HEK293 (cell line): ENCODE measurements around the gene ZCCHC17.

ENCODE experiments used
- CTCF ChIA-PET: fragments of 350-600 bp; formaldehyde crosslinking; extraction: SDS; loops from one replicate; lab custom pipeline; 2021; ENCODE audit warnings: antibody characterized with exemption; lab: Yijun Ruan, JAX
- POLR2A ChIA-PET: fragments of 300-600 bp; formaldehyde crosslinking; extraction: SDS; loops from one replicate; lab custom pipeline; 2020; ENCODE audit warnings: antibody characterized with exemption, inconsistent platforms; lab: Yijun Ruan, JAX
- H3K27ac ChIP-seq: fragments of 200-500 bp; sonication (Bioruptor generic); 2 replicates; pipeline ENCODE4 v1.5.1; 2014; ENCODE audit warnings: low read depth, low read length, control low read depth, inconsistent platforms; ENCODE audit errors: extremely low read depth
- H3K36me3 ChIP-seq, 2 experiments: fragments of 200-500 bp in 1 of 2; sonication (Bioruptor generic) in 1 of 2; 1 replicate in 1 of 2; 2 replicates in 1 of 2; pipeline ENCODE4 v1.5.1; 2014 to 2017; ENCODE audit warnings: inconsistent platforms in 2 of 2, low read length in 2 of 2; ENCODE audit not compliant: control insufficient read depth in 2 of 2, insufficient read depth in 1 of 2
- H3K4me1 ChIP-seq: fragments of 200-500 bp; sonication (Bioruptor generic); 2 replicates; pipeline ENCODE4 v1.5.1; 2014; ENCODE audit warnings: mild to moderate bottlenecking, low read length, inconsistent platforms; ENCODE audit not compliant: control insufficient read depth, insufficient read depth
- H3K4me3 ChIP-seq: 2 replicates; pipeline ENCODE4 v1.5.1; 2011; ENCODE audit warnings: low read depth, mild to moderate bottlenecking, control low read depth, low read length, moderate library complexity
- H3K9me3 ChIP-seq: fragments of 200-500 bp; sonication (Bioruptor generic); 2 replicates; pipeline ENCODE4 v1.5.1; 2014; ENCODE audit warnings: low read depth, low read length, inconsistent platforms; ENCODE audit not compliant: control insufficient read depth, insufficient read depth
- CTCF ChIP-seq: fragments of 450-650 bp; formaldehyde crosslinking; IDR thresholded peaks from 2 replicates; pipeline ENCODE4 v1.5.1; 2016; ENCODE audit warnings: missing biosample characterization, missing genetic modification characterization
- HIC1 ChIP-seq: fragments of 450-650 bp; formaldehyde crosslinking; IDR thresholded peaks from 2 replicates; pipeline ENCODE4 v1.5.1; 2016; ENCODE audit warnings: missing biosample characterization, missing genetic modification characterization
- KLF16 ChIP-seq: fragments of 450-650 bp; formaldehyde crosslinking; IDR thresholded peaks from 2 replicates; pipeline ENCODE4 v1.5.1; 2017; ENCODE audit warnings: missing biosample characterization, missing genetic modification characterization
- KLF8 ChIP-seq: fragments of 450-650 bp; formaldehyde crosslinking; IDR thresholded peaks from 2 replicates; pipeline ENCODE4 v1.5.1; 2016; ENCODE audit warnings: missing biosample characterization, missing genetic modification characterization
- MEIS1 ChIP-seq: sonication (generic); formaldehyde crosslinking; IDR thresholded peaks from 2 replicates; pipeline ENCODE4 v1.8.1; 2022; ENCODE audit warnings: missing genetic modification reagents, mild to moderate bottlenecking, borderline replicate concordance
- SALL2 ChIP-seq: fragments of 450-650 bp; formaldehyde crosslinking; IDR thresholded peaks from 2 replicates; pipeline ENCODE4 v1.5.0; 2017; ENCODE audit warnings: missing biosample characterization, mild to moderate bottlenecking, missing genetic modification characterization, borderline replicate concordance
- SCRT1 ChIP-seq: fragments of 450-650 bp; formaldehyde crosslinking; IDR thresholded peaks from 2 replicates; pipeline ENCODE4 v1.5.1; 2016; ENCODE audit warnings: missing biosample characterization, missing genetic modification characterization, borderline replicate concordance
- ZBTB11 ChIP-seq: fragments of 450-650 bp; formaldehyde crosslinking; conservative IDR thresholded peaks from 2 replicates; pipeline ENCODE4 v1.5.1; 2016; ENCODE audit warnings: low read depth, missing biosample characterization, missing genetic modification characterization
- ZBTB8A ChIP-seq: fragments of 450-650 bp; formaldehyde crosslinking; IDR thresholded peaks from 2 replicates; pipeline ENCODE4 v1.5.1; 2016; ENCODE audit warnings: missing biosample characterization, missing genetic modification characterization
- ZFP3 ChIP-seq: fragments of 450-650 bp; formaldehyde crosslinking; IDR thresholded peaks from 2 replicates; pipeline ENCODE4 v1.5.1; 2016; ENCODE audit warnings: low read depth, missing biosample characterization, missing genetic modification characterization
- ZNF10 ChIP-seq: fragments of 450-650 bp; formaldehyde crosslinking; IDR thresholded peaks from 2 replicates; pipeline ENCODE4 v1.5.1; 2017; ENCODE audit warnings: missing biosample characterization, missing genetic modification characterization
- ZNF114 ChIP-seq: fragments of 450-650 bp; formaldehyde crosslinking; IDR thresholded peaks from 2 replicates; pipeline ENCODE4 v1.5.0; 2017; ENCODE audit warnings: missing biosample characterization, missing genetic modification characterization
- ZNF350 ChIP-seq: fragments of 450-650 bp; formaldehyde crosslinking; IDR thresholded peaks from 2 replicates; pipeline ENCODE4 v1.5.0; 2017; ENCODE audit warnings: missing biosample characterization, mild to moderate bottlenecking, missing genetic modification characterization
- ZNF423 ChIP-seq: fragments of 450-650 bp; formaldehyde crosslinking; IDR thresholded peaks from 2 replicates; pipeline ENCODE4 v1.5.1; 2016; ENCODE audit warnings: missing biosample characterization, missing genetic modification characterization
- ZNF521 ChIP-seq: fragments of 450-650 bp; formaldehyde crosslinking; IDR thresholded peaks from 2 replicates; pipeline ENCODE4 v1.5.1; 2017; ENCODE audit warnings: missing biosample characterization, mild to moderate bottlenecking, missing genetic modification characterization
- ZNF530 ChIP-seq: fragments of 450-650 bp; formaldehyde crosslinking; IDR thresholded peaks from 2 replicates; pipeline ENCODE4 v1.5.1; 2016; ENCODE audit warnings: low read depth, missing biosample characterization, missing genetic modification characterization
- ZNF624 ChIP-seq: fragments of 450-650 bp; formaldehyde crosslinking; IDR thresholded peaks from 2 replicates; pipeline ENCODE4 v1.5.1; 2017; ENCODE audit warnings: missing biosample characterization, missing genetic modification characterization
- ZNF626 ChIP-seq: fragments of 450-650 bp; sonication (Bioruptor Pico); formaldehyde crosslinking; IDR thresholded peaks from 2 replicates; pipeline ENCODE4 v1.5.1; 2018; ENCODE audit warnings: missing biosample characterization, missing genetic modification characterization, inconsistent platforms
- ZNF658 ChIP-seq: fragments of 450-650 bp; formaldehyde crosslinking; IDR thresholded peaks from 2 replicates; pipeline ENCODE4; 2016; ENCODE audit warnings: missing biosample characterization, missing genetic modification characterization
- ZNF677 ChIP-seq: fragments of 450-650 bp; IDR thresholded peaks from 2 replicates; pipeline ENCODE4 v1.5.0; 2018; ENCODE audit warnings: missing biosample characterization, mild to moderate bottlenecking, missing genetic modification characterization, moderate library complexity
- ZNF792 ChIP-seq: fragments of 450-650 bp; formaldehyde crosslinking; IDR thresholded peaks from 2 replicates; pipeline ENCODE4 v1.5.1; 2016; ENCODE audit warnings: missing biosample characterization, missing genetic modification characterization
- ZNF843 ChIP-seq: fragments of 450-650 bp; formaldehyde crosslinking; IDR thresholded peaks from 2 replicates; pipeline ENCODE4 v1.5.1; 2016; ENCODE audit warnings: missing biosample characterization, missing genetic modification characterization
- ZSCAN4 ChIP-seq: fragments of 450-650 bp; formaldehyde crosslinking; IDR thresholded peaks from 2 replicates; pipeline ENCODE4 v1.5.1; 2017; ENCODE audit warnings: missing biosample characterization, missing genetic modification characterization

ZCCHC17 gene

GRCh38 chr1:31378001-31378400, 81.2 kb downstream of the ZCCHC17 start:
- Histone ChIP-seq H3K4me1 (no peaks in the 10 kb centered on the region), H3K4me3 (no peak overlapping the region), H3K27ac (no peak overlapping the region), H3K9me3 (no peaks in the 10 kb centered on the region), H3K36me3 (no peaks in the 10 kb centered on the region)
- TF ChIP-seq ZBTB11 (tag by site-specific recombination) = no peak
- TF ChIP-seq ZNF10 (tag by site-specific recombination) = no peak
- no peak for TF ChIP-seq ZNF521 (tag by site-specific recombination)
- TF ChIP-seq ZSCAN4 = no peak
- no peak for TF ChIP-seq ZNF626 (tag by site-specific recombination)
- TF ChIP-seq ZNF843 (tag by site-specific recombination) = no peak
- TF ChIP-seq MEIS1 (CRISPR knock-in tag) = no peak
- ChIA-PET POLR2A (no interaction called here), CTCF (interaction anchor here (1.7 kb wide), 1 partner anchor 194 kb away, joined by 5 read pairs; no protein-coding TSS in a partner anchor)

GRCh38 chr1:31380181-31380580, 83.3 kb downstream of the ZCCHC17 start:
- H3K27ac ChIP-seq = no peak overlapping the region
- no peaks in the 10 kb centered on the region for H3K4me1 ChIP-seq
- ChIA-PET CTCF (no interaction called here), POLR2A (no interaction called here)
- no peaks in the 10 kb centered on the region for H3K9me3 ChIP-seq
- no peak overlapping the region for H3K4me3 ChIP-seq
- H3K36me3 ChIP-seq = no peaks in the 10 kb centered on the region
- TF ChIP-seq SALL2 = no peak
- TF ChIP-seq CTCF (tag by site-specific recombination) = no peak
- TF ChIP-seq KLF16 (tag by site-specific recombination) = no peak
- TF ChIP-seq ZNF658 = no peak
- TF ChIP-seq ZNF114 (tag by site-specific recombination) = no peak
- TF ChIP-seq SCRT1 (tag by site-specific recombination) = no peak
- TF ChIP-seq HIC1 = no peak
- no peak for TF ChIP-seq ZNF677
- TF ChIP-seq ZNF350 (tag by site-specific recombination) = no peak
- no peak for TF ChIP-seq KLF8
- TF ChIP-seq ZNF624 = no peak
- TF ChIP-seq ZNF792 (tag by site-specific recombination) = no peak
- no peak for TF ChIP-seq ZBTB8A (tag by site-specific recombination)
- TF ChIP-seq ZNF423 (tag by site-specific recombination) = no peak
- no peak for TF ChIP-seq ZNF530 (tag by site-specific recombination)
- TF ChIP-seq ZFP3 (tag by site-specific recombination) = no peak
